ENCODE data around the gene TIAM1. TPM values are rescaled to one million over a fixed set of nuclear protein-coding genes. Genes with fewer than 3 reads are reported as not detected.

TIAM1 gene
- total and polyA plus RNA-seq, 2 experiments from 2014 or later: 3.2 to 7.6 TPM

DNA sequence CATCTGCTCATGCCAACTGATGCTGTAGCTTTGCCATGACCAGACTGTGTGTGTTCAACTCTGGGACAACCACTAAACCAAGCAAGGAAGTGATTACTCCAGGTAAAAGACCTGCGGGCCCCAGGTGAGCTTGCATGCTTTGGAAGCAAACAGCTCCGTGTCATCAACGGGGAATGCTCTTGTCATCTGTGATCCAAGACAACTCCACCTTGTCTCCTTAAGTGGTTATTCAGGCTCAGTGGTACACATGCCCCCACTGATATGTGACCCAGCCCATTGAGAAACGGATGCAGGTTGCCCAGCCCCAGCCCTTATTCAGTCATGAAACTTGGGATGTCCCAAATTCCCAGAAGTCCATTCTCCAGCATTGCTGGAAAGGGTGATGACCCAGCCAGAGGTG lies 89.0 kb downstream of the TIAM1 start:
- no peak for DNase-seq
- Histone ChIP-seq H3K79me2 (ENCODE audit: insufficient read depth) (no peaks in the 10 kb centered on the region), H3K9me3 (ENCODE audit: low read depth) (no peaks in the 10 kb centered on the region), H3K27me3 (replicated peaks; ENCODE audit: insufficient read depth) (no peaks in the 10 kb centered on the region), H3K4me3 (no peak overlapping the region), H3K36me3 (ENCODE audit: low read depth) (no peaks in the 10 kb centered on the region), H3K9me2 (ENCODE audit: insufficient read depth) (no peaks in the 10 kb centered on the region), H3K9ac (no peak overlapping the region), H3K4me1 (ENCODE audit: insufficient read depth) (no peaks in the 10 kb centered on the region), H3K4me2 (ENCODE audit: unreplicated experiment) (no peak overlapping the region), H3K27ac (no peak overlapping the region), H3F3A (ENCODE audit: insufficient read depth) (no peaks in the 10 kb centered on the region), H4K20me1 (ENCODE audit: insufficient read depth) (no peaks in the 10 kb centered on the region), H2AFZ (no peak overlapping the region)
- WGBS, 2 experiments (ENCODE audit: low coverage in 1 of 2, low lambda C conversion rate in 2 of 2, missing lambda C conversion rate in 2 of 2): 86 to 91% methylated on average over 4 of the region's 4 CpGs
- TF ChIP-seq EZH2 (IDR thresholded peaks at IDR 0.05; ENCODE audit: insufficient read depth, poor library complexity, severe bottlenecking): no peak
- TF ChIP-seq EZH2phosphoT487 (IDR thresholded peaks at IDR 0.05; ENCODE audit: insufficient read depth, low read depth): no peak
- in situ Hi-C loops (cut with MboI): no loop called here

DNA sequence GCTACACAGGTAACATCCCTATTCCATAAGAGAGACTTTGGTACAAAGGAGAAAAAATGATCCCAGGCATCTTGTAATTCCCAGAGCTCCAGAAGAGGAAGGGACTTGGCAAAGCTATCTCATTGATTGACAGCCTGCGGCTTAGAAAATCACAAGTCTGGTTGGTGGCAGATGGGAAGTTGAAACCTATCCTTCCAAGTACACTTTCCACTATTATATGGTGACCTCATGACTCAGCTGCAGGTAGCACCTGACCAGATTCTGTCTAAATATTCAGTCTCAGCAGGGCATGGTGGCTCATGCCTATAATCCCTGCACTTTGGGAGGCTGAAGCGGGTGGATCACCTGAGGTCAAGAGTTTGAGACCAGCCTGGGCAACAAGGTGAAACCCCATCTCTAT lies 89.9 kb downstream of the TIAM1 start:
- Histone ChIP-seq H3K9ac (no peak overlapping the region), H3K79me2 (ENCODE audit: insufficient read depth) (no peaks in the 10 kb centered on the region), H3K4me2 (ENCODE audit: unreplicated experiment) (no peak overlapping the region), H3K27me3 (replicated peaks; ENCODE audit: insufficient read depth) (no peaks in the 10 kb centered on the region), H3K36me3 (ENCODE audit: low read depth) (no peaks in the 10 kb centered on the region), H4K20me1 (ENCODE audit: insufficient read depth) (no peaks in the 10 kb centered on the region), H3K4me1 (ENCODE audit: insufficient read depth) (no peaks in the 10 kb centered on the region), H3F3A (ENCODE audit: insufficient read depth) (no peaks in the 10 kb centered on the region), H3K27ac (no peak overlapping the region), H3K9me3 (ENCODE audit: low read depth) (no peaks in the 10 kb centered on the region), H3K9me2 (ENCODE audit: insufficient read depth) (no peaks in the 10 kb centered on the region), H2AFZ (no peak overlapping the region), H3K4me3 (no peak overlapping the region)
- DNase-seq: no peak
- no peak for TF ChIP-seq EZH2 (IDR thresholded peaks at IDR 0.05; ENCODE audit: insufficient read depth, poor library complexity, severe bottlenecking)
- TF ChIP-seq EZH2phosphoT487 (IDR thresholded peaks at IDR 0.05; ENCODE audit: insufficient read depth, low read depth): no peak
- in situ Hi-C loops (cut with MboI): no loop called here
- WGBS, 2 experiments (ENCODE audit: low coverage in 1 of 2, low lambda C conversion rate in 2 of 2, missing lambda C conversion rate in 2 of 2): 97 to 100% methylated on average over 2 of the region's 2 CpGs

DNA sequence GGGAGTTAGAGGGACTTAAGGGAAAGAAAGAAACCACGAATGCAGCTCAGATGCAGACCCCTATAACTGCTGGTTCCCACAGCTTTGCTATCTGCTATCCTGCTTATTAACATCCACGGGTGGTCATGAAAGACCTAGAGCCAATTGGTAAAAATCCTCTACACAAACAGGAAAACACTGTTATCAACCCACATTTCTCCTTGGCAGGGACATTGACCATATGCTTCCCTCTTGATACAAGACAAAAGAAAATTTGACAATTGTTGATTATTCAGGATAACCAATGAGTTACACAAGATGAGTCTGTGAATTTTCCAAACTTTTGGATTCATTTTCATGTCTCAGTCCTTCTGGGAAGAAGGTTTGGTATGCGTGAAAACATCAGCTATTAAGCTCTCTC lies 90.4 kb downstream of the TIAM1 start:
- Histone ChIP-seq H3K36me3 (ENCODE audit: low read depth) (no peaks in the 10 kb centered on the region), H2AFZ (no peak overlapping the region), H3K27ac (no peak overlapping the region), H3F3A (ENCODE audit: insufficient read depth) (no peaks in the 10 kb centered on the region), H3K79me2 (ENCODE audit: insufficient read depth) (no peaks in the 10 kb centered on the region), H3K4me2 (ENCODE audit: unreplicated experiment) (no peak overlapping the region), H4K20me1 (ENCODE audit: insufficient read depth) (no peaks in the 10 kb centered on the region), H3K9me3 (ENCODE audit: low read depth) (no peaks in the 10 kb centered on the region), H3K9ac (no peak overlapping the region), H3K27me3 (replicated peaks; ENCODE audit: insufficient read depth) (no peaks in the 10 kb centered on the region), H3K4me3 (no peak overlapping the region), H3K9me2 (ENCODE audit: insufficient read depth) (no peaks in the 10 kb centered on the region), H3K4me1 (ENCODE audit: insufficient read depth) (no peaks in the 10 kb centered on the region)
- TF ChIP-seq EZH2phosphoT487 (IDR thresholded peaks at IDR 0.05; ENCODE audit: insufficient read depth, low read depth) (no peak), EZH2 (IDR thresholded peaks at IDR 0.05; ENCODE audit: insufficient read depth, poor library complexity, severe bottlenecking) (no peak)
- in situ Hi-C loops (cut with MboI): no loop called here
- WGBS, 2 experiments (ENCODE audit: low coverage in 1 of 2, low lambda C conversion rate in 2 of 2, missing lambda C conversion rate in 2 of 2): 63 to 68% methylated on average over 3 of the region's 3 CpGs
- DNase-seq: no peak

DNA sequence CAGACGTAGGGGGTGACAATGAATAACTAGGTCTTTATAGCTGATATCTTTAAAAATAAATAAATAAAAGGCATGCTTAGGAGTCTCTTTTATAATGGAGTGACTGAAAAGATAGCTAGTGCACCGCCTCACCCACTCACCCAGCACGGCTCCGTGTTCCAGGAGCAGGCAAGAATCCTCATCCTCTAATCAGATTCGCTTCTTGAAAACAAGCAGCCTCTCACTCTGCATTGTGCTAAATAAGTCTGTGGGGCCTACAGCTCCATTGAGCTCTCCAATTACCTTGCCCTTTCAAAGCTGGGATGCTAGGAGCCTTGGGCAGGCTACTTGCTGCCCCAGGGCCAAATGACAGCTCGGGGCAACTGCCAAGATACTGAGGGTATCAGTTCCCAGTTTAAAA lies 91.5 kb downstream of the TIAM1 start:
- Histone ChIP-seq H3K4me3 (no peak overlapping the region), H3K4me1 (ENCODE audit: insufficient read depth) (no peaks in the 10 kb centered on the region), H3K9ac (no peak overlapping the region), H3K9me3 (ENCODE audit: low read depth) (no peaks in the 10 kb centered on the region), H4K20me1 (ENCODE audit: insufficient read depth) (no peaks in the 10 kb centered on the region), H3F3A (ENCODE audit: insufficient read depth) (no peaks in the 10 kb centered on the region), H3K27ac (no peak overlapping the region), H3K4me2 (ENCODE audit: unreplicated experiment) (no peak overlapping the region), H3K9me2 (ENCODE audit: insufficient read depth) (no peaks in the 10 kb centered on the region), H3K79me2 (ENCODE audit: insufficient read depth) (no peaks in the 10 kb centered on the region), H3K27me3 (replicated peaks; ENCODE audit: insufficient read depth) (no peaks in the 10 kb centered on the region), H2AFZ (no peak overlapping the region), H3K36me3 (ENCODE audit: low read depth) (no peaks in the 10 kb centered on the region)
- no peak for TF ChIP-seq EZH2phosphoT487 (IDR thresholded peaks at IDR 0.05; ENCODE audit: insufficient read depth, low read depth)
- no peak for TF ChIP-seq EZH2 (IDR thresholded peaks at IDR 0.05; ENCODE audit: insufficient read depth, poor library complexity, severe bottlenecking)
- WGBS, 2 experiments (ENCODE audit: low coverage in 1 of 2, low lambda C conversion rate in 2 of 2, missing lambda C conversion rate in 2 of 2): 83% methylated on average over 6 of the region's 6 CpGs
- no peak for DNase-seq
- in situ Hi-C loops (cut with MboI): no loop called here

DNA sequence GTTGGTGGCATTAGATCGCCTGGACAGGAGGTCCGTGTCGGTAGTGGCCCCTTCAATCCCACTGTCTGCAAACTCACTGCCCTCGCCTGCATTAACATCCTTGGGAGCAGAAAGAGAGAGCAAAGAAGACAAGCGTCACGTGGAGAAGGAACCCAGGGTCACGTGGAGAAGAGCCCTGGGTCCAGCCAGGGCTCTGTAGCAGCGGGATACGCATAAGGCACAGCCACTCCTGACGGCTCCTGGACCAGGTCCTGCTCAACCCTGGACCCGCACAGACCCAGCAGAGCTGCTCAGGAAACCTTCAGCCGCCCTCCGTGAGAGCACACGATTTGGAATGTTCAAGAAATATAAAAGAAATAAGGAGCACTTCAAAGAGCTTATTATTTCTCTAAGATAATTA lies 92.0 kb downstream of the TIAM1 start:
- H3K4me1 ChIP-seq (ENCODE audit: insufficient read depth): no peaks in the 10 kb centered on the region
- H4K20me1 ChIP-seq (ENCODE audit: insufficient read depth): no peaks in the 10 kb centered on the region
- no peak overlapping the region for H2AFZ ChIP-seq
- H3K79me2 ChIP-seq (ENCODE audit: insufficient read depth): no peaks in the 10 kb centered on the region
- H3K9me3 ChIP-seq (ENCODE audit: low read depth): no peaks in the 10 kb centered on the region
- H3K4me3 ChIP-seq: no peak overlapping the region
- no peaks in the 10 kb centered on the region for H3K36me3 ChIP-seq (ENCODE audit: low read depth)
- no peak overlapping the region for H3K27ac ChIP-seq
- 93% methylated on average over 14 of the region's 14 CpGs for WGBS, 2 experiments (ENCODE audit: low coverage in 1 of 2, low lambda C conversion rate in 2 of 2, missing lambda C conversion rate in 2 of 2)
- H3K9ac ChIP-seq: no peak overlapping the region
- H3K27me3 ChIP-seq (replicated peaks; ENCODE audit: insufficient read depth): no peaks in the 10 kb centered on the region
- no peak overlapping the region for H3K4me2 ChIP-seq (ENCODE audit: unreplicated experiment)
- no peaks in the 10 kb centered on the region for H3K9me2 ChIP-seq (ENCODE audit: insufficient read depth)
- no peaks in the 10 kb centered on the region for H3F3A ChIP-seq (ENCODE audit: insufficient read depth)
- in situ Hi-C loops (cut with MboI): no loop called here
- no peak for DNase-seq
- TF ChIP-seq EZH2phosphoT487 (IDR thresholded peaks at IDR 0.05; ENCODE audit: insufficient read depth, low read depth): no peak
- TF ChIP-seq EZH2 (IDR thresholded peaks at IDR 0.05; ENCODE audit: insufficient read depth, poor library complexity, severe bottlenecking): no peak

All from GM23248 (cell line).